ENCODE data around the gene SVIL. TPM values are rescaled to one million over a fixed set of nuclear protein-coding genes. Genes with fewer than 3 reads are reported as not detected.
"Not testable (repeated sequence)": the region's sequence is repeated elsewhere in the genome, so short reads cannot be mapped to it uniquely, and the experiment has no call there.

The SVIL gene
- total and polyA plus RNA-seq, 2 donors (not counting 1 experiment from before 2014, with no cell fraction given) = 17.7 to 94.3 TPM

DNA sequence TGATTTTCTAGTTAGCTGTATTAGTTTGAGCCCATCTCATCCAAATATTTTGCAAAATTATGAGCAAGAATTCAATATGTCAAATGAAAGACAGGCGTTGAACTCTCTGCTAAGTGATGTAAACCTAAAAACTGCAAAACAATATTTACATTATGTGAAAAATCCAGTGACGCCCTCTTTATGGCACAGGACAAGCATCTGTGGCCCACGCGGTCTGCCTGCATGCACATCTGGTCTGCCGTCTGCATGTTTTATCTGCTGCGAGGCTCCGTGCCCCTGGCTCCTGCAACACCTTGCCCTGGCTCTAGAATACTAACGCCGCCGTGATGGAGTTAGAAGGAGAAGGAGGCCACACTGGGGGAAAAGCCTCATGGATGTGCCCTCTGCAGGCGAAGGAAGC lies 142.0 kb downstream of the SVIL start:
- H3K79me2 ChIP-seq (ENCODE audit: control insufficient read depth, insufficient read depth, low read length) = no peaks in the 10 kb centered on the region
- H3K27ac ChIP-seq (ENCODE audit: insufficient read depth, low read length) = no peak overlapping the region
- H3K27me3 ChIP-seq (ENCODE audit: control insufficient read depth, insufficient read depth, low read length) = no peaks in the 10 kb centered on the region
- no peaks in the 10 kb centered on the region for H3K9me3 ChIP-seq (ENCODE audit: control insufficient read depth, insufficient read depth, low read depth, low read length)
- no peak overlapping the region for H3K4me3 ChIP-seq (replicated peaks in 1 of 4; ENCODE audit: control extremely low read depth in 1 of 4, insufficient read depth in 1 of 4, low read depth in 3 of 4, low read length in 4 of 4)
- no peak overlapping the region for H3K9ac ChIP-seq (ENCODE audit: insufficient read depth, low read length)
- DNase-seq (ENCODE audit: low read depth in 2 of 2) = no peak
- no peak overlapping the region for H2AFZ ChIP-seq (ENCODE audit: low read length)
- H3K4me2 ChIP-seq (ENCODE audit: extremely low read depth, insufficient read depth, low read length) = no peak overlapping the region
- H3K4me1 ChIP-seq (ENCODE audit: control insufficient read depth, extremely low read depth, insufficient read depth, low read length) = peaks cover 4% of the 10 kb centered on the region
- TF ChIP-seq, protein P1, sequence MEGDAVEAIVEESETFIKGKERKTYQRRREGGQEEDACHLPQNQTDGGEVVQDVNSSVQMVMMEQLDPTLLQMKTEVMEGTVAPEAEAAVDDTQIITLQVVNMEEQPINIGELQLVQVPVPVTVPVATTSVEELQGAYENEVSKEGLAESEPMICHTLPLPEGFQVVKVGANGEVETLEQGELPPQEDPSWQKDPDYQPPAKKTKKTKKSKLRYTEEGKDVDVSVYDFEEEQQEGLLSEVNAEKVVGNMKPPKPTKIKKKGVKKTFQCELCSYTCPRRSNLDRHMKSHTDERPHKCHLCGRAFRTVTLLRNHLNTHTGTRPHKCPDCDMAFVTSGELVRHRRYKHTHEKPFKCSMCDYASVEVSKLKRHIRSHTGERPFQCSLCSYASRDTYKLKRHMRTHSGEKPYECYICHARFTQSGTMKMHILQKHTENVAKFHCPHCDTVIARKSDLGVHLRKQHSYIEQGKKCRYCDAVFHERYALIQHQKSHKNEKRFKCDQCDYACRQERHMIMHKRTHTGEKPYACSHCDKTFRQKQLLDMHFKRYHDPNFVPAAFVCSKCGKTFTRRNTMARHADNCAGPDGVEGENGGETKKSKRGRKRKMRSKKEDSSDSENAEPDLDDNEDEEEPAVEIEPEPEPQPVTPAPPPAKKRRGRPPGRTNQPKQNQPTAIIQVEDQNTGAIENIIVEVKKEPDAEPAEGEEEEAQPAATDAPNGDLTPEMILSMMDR (conservative IDR thresholded peaks at IDR 0.05 in 1 of 2, IDR thresholded peaks at IDR 0.05 in 1 of 2; ENCODE audit: low read depth in 1 of 2, low read length in 2 of 2) = no peak
- no peaks in the 10 kb centered on the region for H4K20me1 ChIP-seq (ENCODE audit: control insufficient read depth, extremely low read depth, insufficient read depth, low read length)
- H3K36me3 ChIP-seq (ENCODE audit: control insufficient read depth, insufficient read depth, low read length) = peaks cover 8% of the 10 kb centered on the region

- DNase-seq (ENCODE audit: low read depth in 2 of 2) = no peak
- no peaks in the 10 kb centered on the region for H3K27me3 ChIP-seq (ENCODE audit: control insufficient read depth, insufficient read depth, low read length)
- no peaks in the 10 kb centered on the region for H3K9me3 ChIP-seq (ENCODE audit: control insufficient read depth, insufficient read depth, low read depth, low read length)
- no peak overlapping the region for H3K9ac ChIP-seq (ENCODE audit: insufficient read depth, low read length)
- H3K4me2 ChIP-seq (ENCODE audit: extremely low read depth, insufficient read depth, low read length) = no peak overlapping the region
- no peak overlapping the region for H3K4me3 ChIP-seq (replicated peaks in 1 of 4; ENCODE audit: control extremely low read depth in 1 of 4, insufficient read depth in 1 of 4, low read depth in 3 of 4, low read length in 4 of 4)
- H3K36me3 ChIP-seq (ENCODE audit: control insufficient read depth, insufficient read depth, low read length) = peaks cover 8% of the 10 kb centered on the region
- no peaks in the 10 kb centered on the region for H3K79me2 ChIP-seq (ENCODE audit: control insufficient read depth, insufficient read depth, low read length)
- no peak overlapping the region for H2AFZ ChIP-seq (ENCODE audit: low read length)
- no peak for TF ChIP-seq EZH2 (IDR thresholded peaks at IDR 0.05; ENCODE audit: low read length, missing control alignments)
- TF ChIP-seq, protein P1 (conservative IDR thresholded peaks at IDR 0.05 in 1 of 2, IDR thresholded peaks at IDR 0.05 in 1 of 2; ENCODE audit: low read depth in 1 of 2, low read length in 2 of 2) = no peak
- no peaks in the 10 kb centered on the region for H4K20me1 ChIP-seq (ENCODE audit: control insufficient read depth, extremely low read depth, insufficient read depth, low read length)
- no peak overlapping the region for H3K27ac ChIP-seq (ENCODE audit: insufficient read depth, low read length)
- H3K4me1 ChIP-seq (ENCODE audit: control insufficient read depth, extremely low read depth, insufficient read depth, low read length) = peaks cover 4% of the 10 kb centered on the region
Measured at GRCh38 chr10:29491918-29492317, 142.9 kb downstream of the SVIL start.

DNA sequence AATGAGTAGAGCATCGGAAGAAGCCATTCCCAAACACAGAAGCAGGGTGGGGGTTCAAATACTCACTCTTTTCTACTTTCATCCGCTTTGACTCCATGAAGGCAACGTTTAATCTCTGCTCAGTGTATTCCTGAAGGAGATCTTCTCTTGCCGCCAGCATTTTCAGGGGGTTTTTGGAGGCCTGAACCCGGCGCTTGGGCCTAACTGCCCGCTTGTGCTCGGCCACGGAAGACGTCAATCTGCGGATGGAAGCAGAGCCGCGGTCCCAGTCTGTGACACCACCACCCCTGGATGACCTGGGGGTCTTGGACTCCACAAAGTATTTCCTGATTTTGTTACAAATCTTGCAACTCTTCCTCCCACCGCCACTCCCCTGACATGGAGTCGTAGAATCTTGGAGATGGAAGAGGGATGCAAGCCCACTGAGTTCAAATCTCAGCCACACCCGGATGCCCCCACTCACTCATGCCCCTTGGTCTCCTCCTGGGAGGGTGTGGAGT lies 143.9 kb downstream of the SVIL start:
- not testable (repeated sequence) for H3K4me3 ChIP-seq (replicated peaks in 1 of 4; ENCODE audit: control extremely low read depth in 1 of 4, insufficient read depth in 1 of 4, low read depth in 3 of 4, low read length in 4 of 4); DNase-seq (ENCODE audit: low read depth in 2 of 2); H3K9ac ChIP-seq (ENCODE audit: insufficient read depth, low read length); H3K27ac ChIP-seq (ENCODE audit: insufficient read depth, low read length); H3K36me3 ChIP-seq (ENCODE audit: control insufficient read depth, insufficient read depth, low read length); H2AFZ ChIP-seq (ENCODE audit: low read length); H3K9me3 ChIP-seq (ENCODE audit: control insufficient read depth, insufficient read depth, low read depth, low read length); H3K79me2 ChIP-seq (ENCODE audit: control insufficient read depth, insufficient read depth, low read length); H3K4me2 ChIP-seq (ENCODE audit: extremely low read depth, insufficient read depth, low read length); H4K20me1 ChIP-seq (ENCODE audit: control insufficient read depth, extremely low read depth, insufficient read depth, low read length); H3K27me3 ChIP-seq (ENCODE audit: control insufficient read depth, insufficient read depth, low read length); H3K4me1 ChIP-seq (ENCODE audit: control insufficient read depth, extremely low read depth, insufficient read depth, low read length)

GRCh38 chr10:29488471-29488870 lies 146.3 kb downstream of the SVIL start:
- not testable (repeated sequence) for H3K9me3 ChIP-seq (ENCODE audit: control insufficient read depth, insufficient read depth, low read depth, low read length); H4K20me1 ChIP-seq (ENCODE audit: control insufficient read depth, extremely low read depth, insufficient read depth, low read length); H3K79me2 ChIP-seq (ENCODE audit: control insufficient read depth, insufficient read depth, low read length); H3K4me1 ChIP-seq (ENCODE audit: control insufficient read depth, extremely low read depth, insufficient read depth, low read length); H3K9ac ChIP-seq (ENCODE audit: insufficient read depth, low read length); H2AFZ ChIP-seq (ENCODE audit: low read length); H3K27ac ChIP-seq (ENCODE audit: insufficient read depth, low read length); H3K27me3 ChIP-seq (ENCODE audit: control insufficient read depth, insufficient read depth, low read length); H3K4me2 ChIP-seq (ENCODE audit: extremely low read depth, insufficient read depth, low read length); H3K4me3 ChIP-seq (replicated peaks in 1 of 4; ENCODE audit: control extremely low read depth in 1 of 4, insufficient read depth in 1 of 4, low read depth in 3 of 4, low read length in 4 of 4); H3K36me3 ChIP-seq (ENCODE audit: control insufficient read depth, insufficient read depth, low read length)
- DNase-seq (ENCODE audit: low read depth in 2 of 2) = peak in 1 of 2 donors; percentile 35

- not testable (repeated sequence) for H4K20me1 ChIP-seq (ENCODE audit: control insufficient read depth, extremely low read depth, insufficient read depth, low read length)
Measured at GRCh38 chr10:29487884-29488266, 146.9 kb downstream of the SVIL start.

More at GRCh38 chr10:29487884-29488266, 146.9 kb downstream of the SVIL start:
- H3K79me2 ChIP-seq (ENCODE audit: control insufficient read depth, insufficient read depth, low read length); H3K4me3 ChIP-seq (replicated peaks in 1 of 4; ENCODE audit: control extremely low read depth in 1 of 4, insufficient read depth in 1 of 4, low read depth in 3 of 4, low read length in 4 of 4); H2AFZ ChIP-seq (ENCODE audit: low read length); H3K4me2 ChIP-seq (ENCODE audit: extremely low read depth, insufficient read depth, low read length); H3K36me3 ChIP-seq (ENCODE audit: control insufficient read depth, insufficient read depth, low read length); H3K9me3 ChIP-seq (ENCODE audit: control insufficient read depth, insufficient read depth, low read depth, low read length); H3K27ac ChIP-seq (ENCODE audit: insufficient read depth, low read length); H3K4me1 ChIP-seq (ENCODE audit: control insufficient read depth, extremely low read depth, insufficient read depth, low read length); H3K27me3 ChIP-seq (ENCODE audit: control insufficient read depth, insufficient read depth, low read length); H3K9ac ChIP-seq (ENCODE audit: insufficient read depth, low read length); DNase-seq (ENCODE audit: low read depth in 2 of 2): not testable (repeated sequence)

Measured in fibroblast of lung (primary cell).